Naive thymus-derived CD4-positive, alpha-beta T cell (primary cell): ENCODE results near the gene CHD9. TPM values are rescaled to one million over a fixed set of nuclear protein-coding genes. Genes with fewer than 3 reads are reported as not detected.

Experiments
- ATAC-seq: fragments of 150-1000 bp; cut with Tn5 transposase; 2 replicates; pipeline ENCODE4 v1.10.0; 2021; ENCODE audit warnings: mild to moderate bottlenecking, moderate library complexity
- CTCF ChIA-PET: fragments of 350-600 bp; sonication (Branson Sonifier 250); formaldehyde crosslinking; loops from one replicate; lab custom pipeline; 2021; ENCODE audit warnings: antibody characterized with exemption; lab: Charles Lee
- POLR2A ChIA-PET: fragments of 350-600 bp; sonication (Branson Sonifier 250); formaldehyde crosslinking; loops from one replicate; lab custom pipeline; 2021; ENCODE audit warnings: antibody characterized with exemption, inconsistent platforms; lab: Charles Lee
- DNase-seq, 9 donors: peaks; one replicate each; pipeline versions ENCODE4 v3.0.0 to v3.0.0-alpha.2; 2020 to 2022; ENCODE audit warnings: mixed read lengths in 1 of 9
- H3K27ac ChIP-seq: one replicate; pipeline ENCODE4 v1.7.0; 2013; ENCODE audit warnings: mild to moderate bottlenecking, low read depth, low read length, moderate library complexity
- H3K27me3 ChIP-seq, 2 donors: one replicate each; pipeline ENCODE4 v1.7.0; 2013; ENCODE audit warnings: low read length in 2 of 2, mild to moderate bottlenecking in 2 of 2, moderate library complexity in 2 of 2; ENCODE audit not compliant: control insufficient read depth in 2 of 2, insufficient read depth in 2 of 2
- H3K36me3 ChIP-seq, 3 experiments: 1 replicate in 2 of 3; 2 replicates in 1 of 3; pipeline ENCODE4 v1.7.0; 2013; ENCODE audit warnings: low read length in 3 of 3, mild to moderate bottlenecking in 3 of 3, moderate library complexity in 1 of 3; ENCODE audit not compliant: insufficient read depth in 3 of 3, control insufficient read depth in 2 of 3
- H3K4me1 ChIP-seq, 2 donors: one replicate each; pipeline ENCODE4 v1.7.0; 2013; ENCODE audit warnings: low read length in 2 of 2, mild to moderate bottlenecking in 2 of 2, moderate library complexity in 1 of 2; ENCODE audit not compliant: control insufficient read depth in 2 of 2, insufficient read depth in 2 of 2
- H3K4me3 ChIP-seq: 2 replicates; pipeline ENCODE4 v1.7.0; 2013; ENCODE audit warnings: mild to moderate bottlenecking, low read length
- H3K9me3 ChIP-seq, 3 experiments: 1 replicate in 2 of 3; 2 replicates in 1 of 3; pipeline ENCODE4 v1.7.0; 2013; ENCODE audit warnings: low read length in 3 of 3; ENCODE audit not compliant: control insufficient read depth in 2 of 3
- H3K27ac Mint-ChIP-seq, 9 donors: one replicate each; pipeline ENCODE4 v1.8.0; 2020 to 2022; ENCODE audit warnings: mixed read lengths in 9 of 9, mild to moderate bottlenecking in 8 of 9, moderate library complexity in 5 of 9, inconsistent platforms in 2 of 9
- H3K27me3 Mint-ChIP-seq, 5 donors: one replicate each; pipeline ENCODE4 v1.8.0; 2021 to 2022; ENCODE audit warnings: mixed read lengths in 5 of 5, mild to moderate bottlenecking in 1 of 5
- H3K36me3 Mint-ChIP-seq, 5 donors: one replicate each; pipeline ENCODE4 v1.8.0; 2020 to 2022; ENCODE audit warnings: mixed read lengths in 5 of 5, mild to moderate bottlenecking in 3 of 5, inconsistent platforms in 1 of 5
- H3K4me1 Mint-ChIP-seq, 7 donors: one replicate each; pipeline ENCODE4 v1.8.0; 2020 to 2022; ENCODE audit warnings: mixed read lengths in 7 of 7, mild to moderate bottlenecking in 3 of 7, inconsistent platforms in 1 of 7
- H3K4me3 Mint-ChIP-seq, 10 donors: one replicate each; pipeline ENCODE4 v1.8.0; 2020 to 2022; ENCODE audit warnings: mild to moderate bottlenecking in 10 of 10, mixed read lengths in 10 of 10, moderate library complexity in 6 of 10, inconsistent platforms in 2 of 10
- H3K9me3 Mint-ChIP-seq, 11 donors: one replicate each; pipeline ENCODE4 v1.8.0; 2020 to 2022; ENCODE audit warnings: mixed read lengths in 11 of 11, mild to moderate bottlenecking in 4 of 11, inconsistent platforms in 1 of 11, moderate library complexity in 1 of 11
- intact Hi-C, 2 donors: fragments of 100-400 bp; cut with micrococcal nuclease; formaldehyde crosslinking; loops; one replicate each; pipeline ENCODE4 v1.15.1; 2023
- polyA plus RNA-seq, 2 donors: library from polyadenylated mRNA; unstranded; fragments of 300-500 nt; fragmentation: Illumina TruSeq; gene quantifications; one replicate each; pipeline ENCODE4 v1.2.3, GENCODE V29; 2021
- total RNA-seq, 6 experiments: library from RNA in 5 of 6; stranded (reverse) in 5 of 6; gene quantifications; 1 replicate in 5 of 6; 2 replicates in 1 of 6; pipeline ENCODE4 v1.2.3 and lab custom pipeline; 2021 to 2026

CHD9 gene
- total and polyA plus RNA-seq, 7 experiments from 2014 or later, result 23.8 to 46.4 (median 30.6) TPM

DNA sequence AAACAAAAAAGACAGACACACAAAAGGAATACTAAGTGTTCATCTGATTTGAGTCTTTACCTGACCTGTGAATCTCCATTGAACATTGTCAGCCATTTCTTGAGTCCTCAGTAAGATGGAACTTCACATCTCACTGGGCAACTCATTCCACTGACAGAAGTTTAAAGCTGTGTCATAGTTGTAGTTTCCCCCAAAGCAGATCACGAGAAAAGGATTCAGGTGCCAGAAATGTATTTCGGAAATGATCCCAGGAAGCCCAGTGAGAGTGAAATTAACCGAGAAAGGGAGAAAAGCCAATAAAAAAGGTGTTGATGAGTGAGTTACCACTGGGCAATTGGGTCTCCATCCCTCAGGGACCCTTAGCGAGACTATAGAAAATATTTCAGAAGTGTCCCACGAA, 6.5 kb downstream of the CHD9 start:
- H3K27me3 ChIP-seq, result no peaks in the 10 kb centered on the region
- no peaks in the 10 kb centered on the region for H3K9me3 ChIP-seq
- no peak overlapping the region for H3K27ac ChIP-seq
- POLR2A ChIA-PET, result no interaction called here
- peaks cover 0 to 31% of the 10 kb centered on the region in 2 donors for H3K4me1 ChIP-seq
- no peak overlapping the region for H3K4me3 ChIP-seq
- CTCF ChIA-PET, result no interaction called here
- H3K9me3 Mint-ChIP-seq, result no peaks in the 10 kb centered on the region
- no peaks in the 10 kb centered on the region for H3K27me3 Mint-ChIP-seq
- ATAC-seq, result no peak
- DNase-seq, result no peak
- no peak overlapping the region for H3K27ac Mint-ChIP-seq
- intact Hi-C loops, result no loop called here
- H3K36me3 ChIP-seq, result no peaks in the 10 kb centered on the region
- no peaks in the 10 kb centered on the region for H3K36me3 Mint-ChIP-seq
- H3K4me3 Mint-ChIP-seq, result peak overlapping the region in 1 of 10 donors; percentile 59
- H3K4me1 Mint-ChIP-seq, result peaks cover 0 to 45% (median 11%) of the 10 kb centered on the region in 7 donors

DNA sequence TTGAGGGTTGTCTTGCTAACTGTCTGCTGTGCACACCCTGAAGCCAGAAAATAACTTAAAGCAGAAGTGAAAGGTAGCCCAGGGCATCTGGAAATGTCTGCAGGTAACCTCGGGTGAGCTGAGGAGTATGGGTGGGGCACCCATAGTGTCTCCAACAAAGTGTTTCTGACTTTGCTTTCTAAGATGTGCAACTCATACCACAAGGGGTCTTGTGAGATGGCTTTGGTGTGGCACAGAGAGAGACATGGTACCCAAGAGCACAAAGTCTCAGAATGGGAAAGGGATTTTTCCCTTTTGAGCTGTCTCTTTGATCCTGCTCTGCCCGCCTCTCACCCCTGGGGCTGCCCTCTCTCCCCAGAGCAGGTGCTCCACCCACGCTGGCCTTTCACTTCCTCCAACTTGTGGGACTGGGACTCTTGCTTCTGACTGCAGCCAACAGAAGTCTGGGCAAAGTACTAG, 6.9 kb downstream of the CHD9 start:
- peak overlapping the region in 2 of 10 donors; percentile 23 to 51 for H3K4me3 Mint-ChIP-seq
- intact Hi-C loops, result no loop called here
- H3K36me3 ChIP-seq, result no peaks in the 10 kb centered on the region
- H3K27ac Mint-ChIP-seq, result peak overlapping the region in 2 of 9 donors; percentile 20 to 46
- H3K27me3 ChIP-seq, result no peaks in the 10 kb centered on the region
- H3K27ac ChIP-seq, result no peak overlapping the region
- H3K36me3 Mint-ChIP-seq, result no peaks in the 10 kb centered on the region
- no peaks in the 10 kb centered on the region for H3K9me3 Mint-ChIP-seq
- no peaks in the 10 kb centered on the region for H3K27me3 Mint-ChIP-seq
- CTCF ChIA-PET, result no interaction called here
- peaks cover 0 to 41% (median 11%) of the 10 kb centered on the region in 7 donors for H3K4me1 Mint-ChIP-seq
- no peaks in the 10 kb centered on the region for H3K9me3 ChIP-seq
- no peak overlapping the region for H3K4me3 ChIP-seq
- POLR2A ChIA-PET, result no interaction called here
- DNase-seq (peak in 1 of 9 donors; percentile 55), ATAC-seq (peak; percentile 69)
- peaks cover 0 to 30% of the 10 kb centered on the region in 2 donors for H3K4me1 ChIP-seq

DNA sequence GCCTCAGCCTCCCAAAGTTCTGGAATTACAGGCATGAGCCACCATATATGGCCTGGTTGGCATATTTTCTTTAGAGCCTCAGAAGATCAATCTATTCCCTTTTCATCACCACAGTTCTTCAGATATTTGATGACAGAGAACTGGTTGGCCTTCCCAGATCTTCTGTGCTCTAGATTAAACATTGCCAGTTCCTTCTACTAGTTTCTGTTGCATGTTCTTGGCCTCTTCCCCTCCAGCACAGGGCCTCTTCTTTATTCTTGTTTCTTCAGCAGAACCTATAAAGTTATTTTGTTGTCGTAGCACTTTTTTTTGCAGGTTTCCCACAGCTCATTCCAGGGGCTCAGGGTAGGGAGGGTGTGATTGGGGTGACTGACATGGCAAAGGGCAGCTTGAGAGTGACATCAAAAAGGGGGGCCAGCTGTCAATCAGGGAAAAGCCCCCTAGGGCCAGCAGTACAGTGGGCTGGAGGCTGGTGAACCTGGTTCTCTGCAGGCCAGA, 9.3 kb downstream of the CHD9 start:
- H3K4me1 ChIP-seq, result peaks cover 0 to 53% of the 10 kb centered on the region in 2 donors
- Mint-ChIP-seq H3K4me1 (peaks cover 7 to 37% (median 18%) of the 10 kb centered on the region in 7 donors), H3K9me3 (no peaks in the 10 kb centered on the region), H3K36me3 (peaks cover 0 to 4% (median 0%) of the 10 kb centered on the region in 5 donors), H3K27ac (no peak overlapping the region), H3K27me3 (no peaks in the 10 kb centered on the region), H3K4me3 (no peak overlapping the region)
- no peaks in the 10 kb centered on the region for H3K9me3 ChIP-seq
- ATAC-seq, result no peak
- POLR2A ChIA-PET, result no interaction called here
- no peaks in the 10 kb centered on the region for H3K36me3 ChIP-seq
- no peak for DNase-seq
- CTCF ChIA-PET, result interaction anchor here (1.8 kb wide), 1 partner anchor 9 kb away, joined by 5 read pairs; the partner anchor contains the start of gene CHD9
- no peak overlapping the region for H3K27ac ChIP-seq
- H3K4me3 ChIP-seq, result no peak overlapping the region
- intact Hi-C loops, result no loop called here
- H3K27me3 ChIP-seq, result no peaks in the 10 kb centered on the region

DNA sequence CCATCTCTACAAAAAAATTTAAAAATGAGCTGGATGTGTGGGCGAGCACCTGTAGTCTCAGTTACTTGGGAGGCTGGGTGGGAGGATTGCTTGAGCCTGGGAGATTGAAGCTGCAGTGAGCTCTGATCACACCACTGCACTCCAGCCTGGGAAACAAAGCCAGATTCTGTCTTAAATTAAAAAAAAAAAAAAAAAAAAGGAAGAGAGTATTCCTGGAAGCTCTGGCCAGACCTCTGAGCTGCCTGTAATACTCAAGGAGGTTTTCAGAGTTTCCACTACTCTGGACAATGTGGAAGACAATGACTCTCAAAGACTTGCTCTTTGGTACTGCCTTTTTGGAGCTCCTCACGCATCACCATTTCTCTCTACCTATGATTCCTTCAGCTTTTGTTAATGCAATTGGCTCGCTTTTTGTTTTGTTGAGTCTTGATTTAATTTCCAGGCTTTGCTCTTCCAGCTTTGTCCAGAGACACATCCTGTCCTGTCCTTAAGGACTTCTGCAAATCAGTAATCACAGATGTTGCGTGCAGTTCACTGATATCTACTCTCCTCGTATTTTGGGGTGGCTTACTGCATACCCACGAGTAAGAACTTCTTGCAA, 10.8 kb downstream of the CHD9 start:
- Histone ChIP-seq H3K36me3 (no peaks in the 10 kb centered on the region), H3K27me3 (no peaks in the 10 kb centered on the region), H3K4me1 (peaks cover 0 to 68% of the 10 kb centered on the region in 2 donors), H3K4me3 (no peak overlapping the region), H3K27ac (no peak overlapping the region), H3K9me3 (no peaks in the 10 kb centered on the region)
- peaks cover 0 to 8% (median 0%) of the 10 kb centered on the region in 5 donors for H3K36me3 Mint-ChIP-seq
- no peak overlapping the region for H3K4me3 Mint-ChIP-seq
- intact Hi-C loops, result no loop called here
- DNase-seq, result no peak
- ChIA-PET POLR2A (no interaction called here), CTCF (interaction anchor here (1.8 kb wide), 1 partner anchor 10 kb away, joined by 5 read pairs; the partner anchor contains the start of gene CHD9)
- ATAC-seq, result no peak
- no peaks in the 10 kb centered on the region for H3K9me3 Mint-ChIP-seq
- H3K27me3 Mint-ChIP-seq, result no peaks in the 10 kb centered on the region
- peaks cover 7 to 46% (median 21%) of the 10 kb centered on the region in 7 donors for H3K4me1 Mint-ChIP-seq
- no peak overlapping the region for H3K27ac Mint-ChIP-seq

DNA sequence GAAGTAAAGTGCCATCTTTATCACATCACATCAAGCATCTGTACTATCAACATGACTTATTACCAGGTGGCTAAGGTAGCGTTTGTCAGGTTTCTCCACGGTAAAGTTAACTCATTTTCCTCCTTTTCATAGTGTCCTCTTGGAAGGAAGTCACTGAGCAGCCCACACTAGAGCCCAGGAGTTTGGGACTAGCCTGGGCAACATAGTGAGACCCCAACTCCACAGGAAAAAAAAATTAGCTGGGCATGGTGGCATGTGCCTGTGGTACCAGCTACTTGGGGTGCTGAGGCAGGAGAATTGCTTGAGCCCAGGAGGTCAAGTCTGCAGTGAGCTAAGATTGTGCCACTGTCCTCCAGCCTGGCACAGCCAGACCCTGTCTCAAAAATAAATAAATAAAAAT, 12.9 kb downstream of the CHD9 start:
- Histone ChIP-seq H3K4me1 (peaks cover 0 to 59% of the 10 kb centered on the region in 2 donors), H3K27ac (no peak overlapping the region), H3K27me3 (no peaks in the 10 kb centered on the region), H3K36me3 (no peaks in the 10 kb centered on the region), H3K9me3 (no peaks in the 10 kb centered on the region), H3K4me3 (peak overlapping the region; percentile 39)
- POLR2A ChIA-PET, result no interaction called here
- no peak for ATAC-seq
- Mint-ChIP-seq H3K4me1 (peaks cover 10 to 38% (median 12%) of the 10 kb centered on the region in 7 donors), H3K27ac (no peak overlapping the region), H3K36me3 (peaks cover 0 to 13% (median 0%) of the 10 kb centered on the region in 5 donors), H3K27me3 (no peaks in the 10 kb centered on the region), H3K4me3 (no peak overlapping the region), H3K9me3 (no peaks in the 10 kb centered on the region)
- no peak for DNase-seq
- intact Hi-C loops, result no loop called here
- CTCF ChIA-PET, result interaction anchor here (0.7 kb wide), 1 partner anchor 89 kb away, joined by 4 read pairs; no protein-coding TSS in a partner anchor

DNA sequence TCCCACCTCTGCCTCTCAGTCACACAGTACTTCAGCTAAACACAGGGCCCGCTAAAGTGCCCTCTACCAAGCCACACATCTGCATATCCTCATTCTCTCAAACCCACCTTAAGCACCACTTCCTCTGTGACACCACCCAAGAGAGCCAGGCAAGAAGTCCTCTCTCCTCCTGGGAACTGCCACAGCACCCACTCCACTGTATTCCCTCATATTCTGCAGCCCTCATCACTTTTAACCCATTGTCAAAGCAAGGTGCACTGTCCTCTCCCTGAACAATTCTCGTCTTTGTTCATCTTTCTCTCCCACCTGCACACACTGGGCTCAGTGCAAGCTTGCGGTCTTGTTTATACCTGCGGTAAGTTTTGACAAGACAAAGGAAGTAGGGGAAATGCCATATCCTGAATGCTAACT, 13.6 kb downstream of the CHD9 start:
- no peaks in the 10 kb centered on the region for H3K9me3 ChIP-seq
- no peak overlapping the region for H3K27ac ChIP-seq
- H3K36me3 ChIP-seq, result no peaks in the 10 kb centered on the region
- DNase-seq (no peak), ATAC-seq (peak; percentile 44)
- no peaks in the 10 kb centered on the region for H3K9me3 Mint-ChIP-seq
- CTCF ChIA-PET, result interaction anchor here (0.7 kb wide), 1 partner anchor 89 kb away, joined by 4 read pairs; no protein-coding TSS in a partner anchor
- no peaks in the 10 kb centered on the region for H3K27me3 Mint-ChIP-seq
- H3K4me1 Mint-ChIP-seq, result peaks cover 10 to 38% (median 12%) of the 10 kb centered on the region in 7 donors
- H3K4me3 Mint-ChIP-seq, result peak overlapping the region in 1 of 10 donors; percentile 10
- peak overlapping the region; percentile 13 for H3K4me3 ChIP-seq
- no peaks in the 10 kb centered on the region for H3K27me3 ChIP-seq
- POLR2A ChIA-PET, result no interaction called here
- peaks cover 0 to 15% (median 0%) of the 10 kb centered on the region in 5 donors for H3K36me3 Mint-ChIP-seq
- peak overlapping the region in 2 of 9 donors; percentile 7 to 75 for H3K27ac Mint-ChIP-seq
- peaks cover 0 to 59% of the 10 kb centered on the region in 2 donors for H3K4me1 ChIP-seq
- intact Hi-C loops, result no loop called here
